Hepatocyte (in vitro differentiated cells): ENCODE results near the gene VARS1. TPM values are rescaled to one million over a fixed set of nuclear protein-coding genes. Genes with fewer than 3 reads are reported as not detected.
A peak's percentile ranks its signal among the peaks of the same experiment; 100 is the strongest.
"Not testable (repeated sequence)": the region's sequence is repeated elsewhere in the genome, so short reads cannot be mapped to it uniquely, and the experiment has no call there.

Experiments used
- DNase-seq: peaks from one replicate; pipeline ENCODE4 v3.0.0-alpha.2; 2016; ENCODE audit warnings: low spot score
- H2AFZ ChIP-seq: fragments of 200-600 bp; sonication (generic); 2 replicates; pipeline ENCODE4 v1.6.0; 2016; ENCODE audit warnings: antibody characterized with exemption, mild to moderate bottlenecking
- H3K27ac ChIP-seq: fragments of 200-600 bp; sonication (generic); 2 replicates; pipeline ENCODE4 v1.5.1; 2016; ENCODE audit warnings: mild to moderate bottlenecking
- H3K27me3 ChIP-seq: fragments of 200-600 bp; sonication (generic); 2 replicates; pipeline ENCODE4 v1.6.1; 2016
- H3K36me3 ChIP-seq: fragments of 200-600 bp; sonication (generic); replicated peaks from 2 replicates; pipeline ENCODE4 v1.5.1; 2016; ENCODE audit warnings: low read depth; ENCODE audit not compliant: insufficient read depth
- H3K4me1 ChIP-seq: fragments of 200-600 bp; sonication (generic); 2 replicates; pipeline ENCODE4 v1.5.1; 2016; ENCODE audit warnings: mild to moderate bottlenecking, moderate library complexity; ENCODE audit not compliant: insufficient read depth
- H3K4me2 ChIP-seq: fragments of 200-600 bp; sonication (generic); 2 replicates; pipeline ENCODE4 v1.6.0; 2016
- H3K4me3 ChIP-seq: fragments of 200-600 bp; sonication (generic); 2 replicates; pipeline ENCODE4 v1.5.1; 2016; ENCODE audit warnings: mild to moderate bottlenecking
- H3K79me2 ChIP-seq: fragments of 200-600 bp; sonication (generic); 2 replicates; pipeline ENCODE4 v1.6.0; 2017; ENCODE audit warnings: mild to moderate bottlenecking
- H3K9me2 ChIP-seq: fragments of 200-600 bp; sonication (generic); replicated peaks from 2 replicates; pipeline ENCODE4 v1.6.0; 2017; ENCODE audit warnings: mild to moderate bottlenecking; ENCODE audit not compliant: insufficient read depth
- H3K9me3 ChIP-seq: fragments of 200-600 bp; sonication (generic); 2 replicates; pipeline ENCODE4 v1.5.1; 2016; ENCODE audit warnings: low read depth, mild to moderate bottlenecking
- H4K20me1 ChIP-seq: fragments of 200-600 bp; sonication (generic); 2 replicates; pipeline ENCODE4 v1.6.0; 2016; ENCODE audit warnings: mild to moderate bottlenecking; ENCODE audit not compliant: insufficient read depth, poor library complexity, severe bottlenecking
- EZH2 ChIP-seq: fragments of 200-600 bp; sonication (generic); IDR thresholded peaks from 2 replicates; pipeline ENCODE4 v1.6.1; 2016; ENCODE audit warnings: antibody characterized with exemption, mild to moderate bottlenecking, borderline replicate concordance
- EZH2phosphoT487 ChIP-seq: fragments of 200-600 bp; sonication (generic); IDR thresholded peaks from one replicate; pipeline ENCODE4 v1.6.1; 2018; ENCODE audit warnings: antibody characterized with exemption, mild to moderate bottlenecking, low read depth, moderate library complexity; ENCODE audit not compliant: unreplicated experiment, severe bottlenecking
- WGBS: methylation state at CpG from one replicate; pipeline ENCODE4 v1.1.6; 2016; ENCODE audit warnings: low lambda C conversion rate; ENCODE audit errors: missing lambda C conversion rate; 5-methylcytosine and 5-hydroxymethylcytosine counted together
- polyA plus RNA-seq: library from polyadenylated mRNA; unstranded; fragments of >200 nt; fragmentation: Nextera tagmentation; extraction: Ambion mirVana; gene quantifications from 2 replicates; pipeline ENCODE4 v1.2.1, GENCODE V29; 2016
- total RNA-seq: library from RNA; depleted of rRNA; stranded (reverse); fragments of >200 nt; gene quantifications from 2 replicates; pipeline ENCODE4 v1.2.3, GENCODE V29; 2014
- TF ChIP-seq, protein P1 (sequence below): fragments of 200-600 bp; sonication (generic); IDR thresholded peaks from 2 replicates; pipeline ENCODE4 v1.5.1; 2016; ENCODE audit warnings: antibody characterized with exemption, mild to moderate bottlenecking; ENCODE audit not compliant: poor library complexity

The VARS1 gene
- total and polyA plus RNA-seq, 2 experiments from 2014 or later, result 36.6 to 51.0 TPM

GRCh38 chr6:31794866-31795615 lies 511 bp downstream of the VARS1 start:
- TF ChIP-seq EZH2 (no peak), EZH2phosphoT487 (no peak)
- TF ChIP-seq, protein P1, sequence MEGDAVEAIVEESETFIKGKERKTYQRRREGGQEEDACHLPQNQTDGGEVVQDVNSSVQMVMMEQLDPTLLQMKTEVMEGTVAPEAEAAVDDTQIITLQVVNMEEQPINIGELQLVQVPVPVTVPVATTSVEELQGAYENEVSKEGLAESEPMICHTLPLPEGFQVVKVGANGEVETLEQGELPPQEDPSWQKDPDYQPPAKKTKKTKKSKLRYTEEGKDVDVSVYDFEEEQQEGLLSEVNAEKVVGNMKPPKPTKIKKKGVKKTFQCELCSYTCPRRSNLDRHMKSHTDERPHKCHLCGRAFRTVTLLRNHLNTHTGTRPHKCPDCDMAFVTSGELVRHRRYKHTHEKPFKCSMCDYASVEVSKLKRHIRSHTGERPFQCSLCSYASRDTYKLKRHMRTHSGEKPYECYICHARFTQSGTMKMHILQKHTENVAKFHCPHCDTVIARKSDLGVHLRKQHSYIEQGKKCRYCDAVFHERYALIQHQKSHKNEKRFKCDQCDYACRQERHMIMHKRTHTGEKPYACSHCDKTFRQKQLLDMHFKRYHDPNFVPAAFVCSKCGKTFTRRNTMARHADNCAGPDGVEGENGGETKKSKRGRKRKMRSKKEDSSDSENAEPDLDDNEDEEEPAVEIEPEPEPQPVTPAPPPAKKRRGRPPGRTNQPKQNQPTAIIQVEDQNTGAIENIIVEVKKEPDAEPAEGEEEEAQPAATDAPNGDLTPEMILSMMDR, result no peak
- H3K9me3 ChIP-seq, result no peaks in the 10 kb centered on the region
- no peaks in the 10 kb centered on the region for H3K36me3 ChIP-seq
- peaks cover 11% of the 10 kb centered on the region for H3K4me1 ChIP-seq
- no peaks in the 10 kb centered on the region for H4K20me1 ChIP-seq
- H2AFZ ChIP-seq, result peak overlapping the region; percentile 57
- H3K27ac ChIP-seq, result peak overlapping the region; percentile 93
- under 1% methylated on average over 37 of the region's 44 CpGs for WGBS
- peaks cover 33% of the 10 kb centered on the region for H3K79me2 ChIP-seq
- no peaks in the 10 kb centered on the region for H3K9me2 ChIP-seq
- peak overlapping the region; percentile 96 for H3K4me2 ChIP-seq
- no peak for DNase-seq
- no peaks in the 10 kb centered on the region for H3K27me3 ChIP-seq
- H3K4me3 ChIP-seq, result peak overlapping the region; percentile 80

GRCh38 chr6:31794294-31794865 lies 1.2 kb downstream of the VARS1 start:
- Histone ChIP-seq H3K36me3 (no peaks in the 10 kb centered on the region), H3K27ac (peak overlapping the region; percentile 93), H2AFZ (peak overlapping the region; percentile 57), H3K4me3 (peak overlapping the region; percentile 80), H3K4me2 (peak overlapping the region; percentile 96), H3K27me3 (no peaks in the 10 kb centered on the region), H3K9me3 (no peaks in the 10 kb centered on the region), H4K20me1 (no peaks in the 10 kb centered on the region), H3K4me1 (peaks cover 11% of the 10 kb centered on the region), H3K79me2 (peaks cover 34% of the 10 kb centered on the region), H3K9me2 (no peaks in the 10 kb centered on the region)
- 6% methylated on average over 7 of the region's 7 CpGs for WGBS
- TF ChIP-seq EZH2 (no peak), EZH2phosphoT487 (no peak)
- TF ChIP-seq, protein P1, result no peak
- peak; percentile 42 for DNase-seq

DNA sequence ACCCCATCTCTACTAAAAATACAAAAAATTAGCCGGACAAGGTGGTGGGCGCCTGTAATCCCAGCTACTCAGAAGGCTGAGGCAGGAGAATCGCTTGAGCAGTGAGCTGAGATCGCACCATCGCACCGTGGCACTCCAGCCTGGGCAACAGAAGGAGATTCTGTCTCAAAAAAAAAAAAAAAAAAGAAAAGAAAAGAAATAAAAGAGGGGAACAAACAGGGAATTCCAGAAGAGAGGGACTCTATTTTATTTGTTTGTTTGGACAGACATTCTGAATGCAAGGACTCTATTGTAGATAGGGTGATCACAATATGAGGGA lies 1.7 kb downstream of the VARS1 start:
- H3K27ac ChIP-seq, result peak overlapping the region; percentile 93
- peaks cover 11% of the 10 kb centered on the region for H3K4me1 ChIP-seq
- not testable (repeated sequence) for H3K27me3 ChIP-seq, H3K36me3 ChIP-seq, H3K4me3 ChIP-seq, H3K9me3 ChIP-seq, DNase-seq, H3K9me2 ChIP-seq, H2AFZ ChIP-seq, H4K20me1 ChIP-seq
- WGBS, result 90% methylated on average over 6 of the region's 6 CpGs
- peaks cover 36% of the 10 kb centered on the region for H3K79me2 ChIP-seq
- peak overlapping the region; percentile 96 for H3K4me2 ChIP-seq

GRCh38 chr6:31792761-31793171 lies 2.8 kb downstream of the VARS1 start:
- DNase-seq, result no peak
- H2AFZ ChIP-seq, result no peak overlapping the region
- TF ChIP-seq EZH2 (no peak), EZH2phosphoT487 (no peak)
- TF ChIP-seq, protein P1, result no peak
- no peaks in the 10 kb centered on the region for H4K20me1 ChIP-seq
- H3K27ac ChIP-seq, result no peak overlapping the region
- H3K9me2 ChIP-seq, result no peaks in the 10 kb centered on the region
- peaks cover 36% of the 10 kb centered on the region for H3K79me2 ChIP-seq
- 85% methylated on average over 12 of the region's 12 CpGs for WGBS
- no peak overlapping the region for H3K4me3 ChIP-seq
- peaks cover 11% of the 10 kb centered on the region for H3K4me1 ChIP-seq
- no peaks in the 10 kb centered on the region for H3K27me3 ChIP-seq
- no peaks in the 10 kb centered on the region for H3K9me3 ChIP-seq
- no peak overlapping the region for H3K4me2 ChIP-seq
- no peaks in the 10 kb centered on the region for H3K36me3 ChIP-seq
